ENCODE data around the gene SHFL. TPM values are rescaled to one million over a fixed set of nuclear protein-coding genes. Genes with fewer than 3 reads are reported as not detected.

Gene SHFL
- polyA plus RNA-seq, 4 donors, result 23.0 to 34.7 (median 25.2) TPM

DNA sequence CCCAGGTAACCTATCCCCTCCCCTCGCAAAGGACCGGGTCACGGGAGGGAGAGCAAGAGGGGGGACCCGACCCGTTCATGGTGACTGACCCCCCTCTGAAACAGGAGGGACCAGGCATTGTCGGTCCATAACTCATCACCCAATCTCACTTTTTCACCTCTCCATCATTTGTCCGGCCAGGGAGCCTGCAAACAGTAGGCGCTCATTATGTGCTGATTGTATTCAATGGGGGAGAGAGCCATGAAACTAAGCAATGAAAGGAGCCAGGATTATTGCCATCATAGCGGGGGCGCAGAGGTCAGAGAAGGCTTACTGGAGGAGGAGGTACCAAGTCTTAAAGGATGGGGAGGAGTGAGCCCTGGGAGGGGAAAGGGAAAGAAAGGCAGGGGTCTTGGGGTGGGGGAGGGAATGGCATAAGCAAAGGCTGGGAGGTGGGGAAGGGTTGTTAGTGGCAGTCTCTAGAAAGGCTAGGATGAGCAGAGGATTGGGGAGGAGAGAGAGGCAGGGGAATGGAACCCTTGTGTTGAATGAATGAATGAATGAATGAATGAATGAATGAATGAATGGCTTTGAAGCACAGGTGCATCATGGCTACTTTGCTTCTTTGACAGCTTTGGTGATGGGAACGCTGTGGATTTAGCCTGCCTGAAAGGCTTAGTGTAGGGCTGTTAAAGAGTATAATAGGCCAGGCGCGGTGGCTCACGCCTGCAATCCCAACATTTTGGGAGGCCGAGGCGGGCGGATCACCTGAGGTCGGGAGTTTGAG, 1.4 kb downstream of the SHFL start:
- DNase-seq (ENCODE audit: low read depth in 4 of 4, low spot score in 3 of 4), result no peak

DNA sequence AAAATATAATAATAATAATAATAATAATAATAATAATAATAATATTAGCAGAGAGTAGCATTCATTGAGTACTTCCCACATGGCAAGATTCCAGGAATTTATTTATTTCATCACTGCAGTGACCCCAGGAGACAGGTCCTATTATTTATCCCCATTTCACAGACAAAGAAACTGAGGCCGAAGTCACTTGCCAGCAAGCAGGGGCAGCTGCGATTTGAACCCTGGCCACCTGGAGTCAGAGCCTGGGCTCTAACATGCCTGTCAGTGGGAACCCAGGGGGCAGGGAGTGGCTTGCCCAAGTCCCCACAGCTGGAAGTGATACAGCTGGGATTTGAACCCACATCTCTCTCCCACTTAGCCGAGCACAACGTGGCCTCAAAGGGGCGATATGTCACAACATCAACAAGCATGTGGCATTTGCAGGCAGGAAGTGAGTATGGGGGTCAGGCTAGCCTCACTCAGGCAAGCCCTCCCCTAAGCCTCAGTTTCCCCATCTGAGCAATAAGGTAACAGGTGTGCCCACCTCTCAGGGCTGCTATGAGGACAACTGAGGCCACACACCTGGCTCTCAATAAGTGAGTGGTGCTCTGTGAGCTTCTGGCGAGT, 2.9 kb downstream of the SHFL start:
- no peak for DNase-seq (ENCODE audit: low read depth in 4 of 4, low spot score in 3 of 4)

DNA sequence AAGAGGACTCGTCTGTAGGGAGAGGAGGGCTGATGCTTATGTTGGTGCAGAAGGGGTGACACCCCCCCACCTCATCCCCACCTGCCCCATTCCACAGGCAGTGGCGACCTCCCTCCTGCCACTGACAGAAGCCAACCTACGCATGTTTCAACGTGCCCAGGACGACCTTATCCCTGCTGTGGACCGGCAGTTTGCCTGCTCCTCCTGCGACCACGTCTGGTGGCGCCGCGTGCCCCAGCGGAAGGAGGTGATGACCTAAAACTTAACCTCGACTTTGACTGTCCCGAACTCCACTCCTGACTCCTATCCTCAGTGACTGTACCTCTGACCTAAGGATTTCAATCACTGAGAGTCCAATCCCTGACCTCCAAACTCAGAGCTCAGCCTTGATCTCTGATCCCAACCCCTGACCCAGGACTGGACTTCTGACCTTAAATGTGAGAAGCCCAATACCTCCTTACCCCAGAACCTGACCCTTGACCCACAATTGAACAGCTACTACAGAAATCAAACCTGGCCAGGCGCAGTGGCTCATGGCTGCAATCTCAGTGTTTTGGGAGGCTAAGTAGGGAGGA, 3.8 kb downstream of the SHFL start:
- DNase-seq (ENCODE audit: low read depth in 4 of 4, low spot score in 3 of 4), result no peak

DNA sequence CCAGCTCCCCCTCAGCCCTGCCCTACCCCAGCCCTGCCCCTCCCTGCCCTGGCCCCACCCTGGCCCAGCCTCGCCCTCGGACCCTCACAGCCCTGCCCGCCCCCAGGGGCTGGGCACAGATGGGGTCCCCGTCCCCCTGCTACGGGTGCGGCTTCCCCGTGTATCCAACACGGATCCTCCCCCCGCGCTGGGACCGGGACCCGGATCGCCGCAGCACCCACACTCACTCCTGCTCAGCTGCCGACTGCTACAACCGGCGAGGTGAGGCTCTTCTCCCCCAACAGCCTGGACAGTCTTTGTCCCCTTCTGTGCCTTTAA, 5.2 kb downstream of the SHFL start:
- no peak for DNase-seq (ENCODE audit: low read depth in 4 of 4, low spot score in 3 of 4)

DNA sequence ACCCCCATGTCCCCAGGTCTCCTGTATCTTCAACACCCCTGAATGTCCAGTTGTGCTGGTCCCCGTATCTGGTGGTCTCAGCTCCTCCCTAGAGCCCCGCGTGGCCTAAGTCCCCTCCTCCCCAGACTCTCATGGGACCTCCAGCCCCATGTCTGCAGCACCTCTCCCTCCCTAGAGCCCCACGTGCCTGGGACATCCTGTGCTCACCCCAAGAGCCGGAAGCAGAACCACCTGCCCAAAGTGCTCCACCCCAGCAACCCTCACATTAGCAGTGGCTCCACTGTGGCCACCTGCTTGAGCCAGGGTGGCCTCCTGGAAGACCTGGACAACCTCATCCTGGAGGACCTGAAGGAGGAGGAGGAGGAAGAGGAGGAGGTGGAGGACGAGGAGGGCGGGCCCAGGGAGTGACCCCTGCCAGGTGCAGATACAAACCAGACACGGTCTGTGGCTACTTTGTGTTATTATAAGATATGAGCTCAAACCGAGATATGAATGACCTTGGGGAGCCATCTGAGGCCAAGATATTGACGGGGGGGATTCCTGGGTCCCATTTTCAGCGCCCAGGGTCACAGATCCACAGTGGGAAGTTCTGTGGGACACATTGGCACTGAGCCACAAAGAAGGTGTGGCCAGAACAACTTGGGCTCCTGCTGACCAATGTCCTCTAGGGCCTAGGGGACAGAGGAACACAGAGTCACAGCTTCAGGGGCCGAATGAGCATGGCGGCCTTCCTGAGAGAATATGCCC, 6.0 kb downstream of the SHFL start:
- no peak for DNase-seq (ENCODE audit: low read depth in 4 of 4, low spot score in 3 of 4)

DNA sequence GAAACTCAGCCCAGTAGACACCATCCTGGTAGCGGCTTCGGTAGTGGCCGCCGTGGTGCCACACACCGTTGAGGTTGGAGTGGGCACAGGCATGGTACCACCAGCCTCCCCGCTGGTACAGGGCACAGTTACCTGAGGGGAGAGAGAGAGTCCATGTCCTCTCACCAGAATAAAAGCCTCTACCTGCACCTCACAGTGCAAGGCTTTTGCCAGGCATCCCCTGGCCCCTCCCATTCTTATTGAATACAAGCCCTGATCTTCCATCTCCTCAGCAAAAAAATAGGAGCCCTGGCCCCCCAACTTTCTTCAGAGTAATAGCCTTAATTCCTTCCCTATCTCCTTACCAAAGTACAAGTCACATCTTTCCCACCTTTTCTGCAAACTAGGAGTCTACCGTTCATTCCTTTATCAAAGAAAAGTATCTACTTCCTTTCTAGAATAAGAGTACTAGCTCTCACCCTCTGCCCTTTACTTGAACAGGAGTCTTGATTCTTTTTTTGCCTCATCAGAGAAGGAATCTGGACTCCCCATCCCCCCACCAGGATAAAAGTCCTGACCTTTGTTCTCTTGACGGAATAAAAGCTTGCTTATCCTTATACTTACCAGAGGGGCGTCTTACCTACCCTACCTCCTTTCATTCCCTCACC, 6.7 kb downstream of the SHFL start:
- no peak for DNase-seq (ENCODE audit: low read depth in 4 of 4, low spot score in 3 of 4)

DNA sequence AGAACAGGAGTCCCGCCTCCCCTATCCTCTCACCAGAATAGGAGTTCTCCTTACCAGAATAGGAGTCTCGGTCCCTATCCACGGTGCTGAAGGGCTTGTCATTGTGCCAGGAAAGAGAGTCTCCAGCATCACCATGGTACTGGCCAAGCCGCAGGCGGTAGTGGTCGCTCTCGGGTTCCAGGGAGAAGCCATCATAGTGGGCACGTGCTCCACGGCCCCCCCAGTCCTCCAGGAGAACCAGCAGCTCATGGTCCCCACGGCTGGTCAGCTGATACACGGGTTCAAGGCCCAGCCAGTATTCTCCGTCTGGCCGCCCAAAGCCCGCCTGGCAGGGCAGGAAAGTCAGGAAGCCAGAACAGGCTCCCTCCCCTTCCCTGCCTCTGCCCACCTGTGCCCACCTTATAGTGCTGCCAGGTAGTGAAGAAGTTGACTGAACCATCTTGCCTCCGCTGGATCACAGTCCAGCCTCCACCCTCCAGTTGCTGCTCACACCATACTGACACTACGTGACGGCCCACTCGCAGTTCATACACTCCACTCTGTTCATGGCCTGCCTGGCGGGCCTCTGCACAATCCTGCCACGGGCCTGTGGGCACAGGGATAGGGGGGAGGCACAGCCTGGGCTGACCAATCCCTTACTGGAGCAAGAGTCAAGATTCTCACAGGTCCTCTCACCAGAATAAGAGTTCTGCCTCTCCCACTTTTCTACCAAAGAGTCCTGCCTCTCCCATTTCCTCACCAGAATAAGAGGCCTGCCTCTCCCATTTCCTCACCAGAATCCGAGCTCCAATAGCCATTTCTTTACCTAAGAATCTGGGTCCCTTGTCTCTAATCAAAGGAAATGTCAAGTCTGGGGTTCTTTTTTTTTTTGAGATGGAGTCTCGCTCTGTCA, 7.4 kb downstream of the SHFL start:
- no peak for DNase-seq (ENCODE audit: low read depth in 4 of 4, low spot score in 3 of 4)

DNA sequence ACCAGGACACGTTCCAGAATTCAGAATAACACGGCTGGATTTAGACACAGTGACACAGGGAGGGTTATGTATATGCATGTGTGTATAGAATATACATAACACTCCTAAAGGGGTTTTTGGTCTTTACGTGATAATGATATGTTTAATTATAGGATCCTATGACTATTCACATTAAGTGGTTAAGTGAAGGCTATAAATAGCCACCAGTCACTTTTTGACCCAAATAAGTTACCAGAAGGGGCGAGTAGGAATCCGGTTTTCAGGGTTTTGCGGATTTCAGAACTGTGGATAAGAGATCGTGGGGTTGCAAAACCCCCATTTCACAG, 9.5 kb downstream of the SHFL start:
- no peak for DNase-seq (ENCODE audit: low read depth in 4 of 4, low spot score in 3 of 4)

DNA sequence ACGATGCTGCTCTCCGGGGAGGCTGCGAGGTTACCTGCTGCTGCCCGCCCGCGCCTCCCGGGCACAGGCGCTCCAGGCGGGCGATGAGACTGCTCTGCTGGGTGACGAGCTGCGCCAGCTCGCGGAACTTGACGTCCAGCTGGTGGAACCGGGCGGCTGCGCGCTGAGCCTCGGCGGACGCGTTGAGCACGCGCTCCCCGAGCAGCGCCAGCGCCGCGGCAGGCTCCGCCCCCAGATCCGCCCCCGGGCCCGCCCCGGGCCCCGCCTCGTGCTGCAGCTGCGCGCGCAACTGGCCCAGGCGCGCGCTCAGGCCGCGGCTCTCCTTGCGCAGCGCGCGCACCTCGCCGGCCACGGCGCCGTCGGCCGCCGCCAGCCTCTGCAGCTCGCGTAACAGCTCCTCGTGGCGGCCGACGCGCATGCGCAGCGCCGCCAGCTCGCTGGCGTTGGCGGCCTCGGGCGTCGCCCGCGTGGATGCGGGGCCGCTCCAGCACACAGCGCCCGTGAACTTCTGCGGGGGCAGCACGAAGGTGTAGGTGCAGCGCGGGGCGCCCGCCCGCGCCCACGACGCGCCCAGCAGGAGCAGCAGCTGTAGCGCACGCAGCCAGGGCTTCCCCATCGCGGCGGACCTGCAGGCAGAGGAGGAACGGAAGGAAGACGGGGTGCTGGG, 10.0 kb downstream of the SHFL start:
- peak; percentile 68 to 87 (median 84) for DNase-seq (ENCODE audit: low read depth in 4 of 4, low spot score in 3 of 4)

DNA sequence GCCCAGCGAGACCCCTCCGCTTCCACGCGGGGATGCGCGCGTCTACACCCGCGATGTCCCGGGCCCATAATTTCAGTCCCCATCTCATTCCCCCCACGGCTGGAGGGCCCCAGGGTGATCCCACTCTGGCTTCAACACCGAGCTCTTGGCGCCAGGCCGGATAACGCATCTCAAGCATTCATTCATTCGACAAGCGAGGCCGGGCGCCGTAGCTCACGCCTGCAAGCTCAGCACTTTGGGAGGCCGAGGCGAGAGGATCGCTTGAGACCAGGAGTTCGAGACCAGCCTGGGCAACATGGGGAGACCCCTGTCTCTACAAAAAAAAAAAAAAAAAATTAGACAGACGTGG, 10.5 kb downstream of the SHFL start:
- DNase-seq (ENCODE audit: low read depth in 4 of 4, low spot score in 3 of 4), result no peak

DNA sequence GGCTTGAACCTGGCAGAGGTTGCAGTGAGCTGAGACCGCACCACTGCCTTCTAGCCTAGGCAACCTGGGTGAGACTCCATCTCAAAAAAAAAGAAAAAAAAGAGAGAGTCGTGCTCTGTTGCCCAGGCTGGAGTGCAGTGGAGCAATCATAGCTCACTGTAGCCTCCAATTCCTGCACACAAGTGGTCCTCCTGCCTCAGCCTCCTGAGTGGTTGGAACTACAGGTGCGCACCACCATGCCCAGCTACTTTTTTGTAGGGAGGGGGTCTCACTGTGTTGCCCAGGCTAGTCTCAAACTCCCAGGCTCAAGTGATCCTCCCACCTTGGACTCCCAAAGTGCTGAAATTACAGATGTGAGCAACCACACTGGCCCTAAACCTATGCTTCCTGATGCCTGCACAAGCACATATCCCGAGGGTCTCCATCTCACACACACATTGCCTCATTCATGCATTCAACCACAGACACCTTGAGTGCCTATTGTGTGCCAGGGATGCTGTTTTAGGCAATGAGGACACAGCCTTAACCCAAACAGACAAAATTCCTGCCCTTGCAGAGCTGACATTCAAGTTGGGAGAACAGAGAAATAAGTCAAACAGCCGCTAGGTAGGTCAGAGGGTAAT, 14.2 kb downstream of the SHFL start:
- DNase-seq (ENCODE audit: low read depth in 4 of 4, low spot score in 3 of 4), result no peak

DNA sequence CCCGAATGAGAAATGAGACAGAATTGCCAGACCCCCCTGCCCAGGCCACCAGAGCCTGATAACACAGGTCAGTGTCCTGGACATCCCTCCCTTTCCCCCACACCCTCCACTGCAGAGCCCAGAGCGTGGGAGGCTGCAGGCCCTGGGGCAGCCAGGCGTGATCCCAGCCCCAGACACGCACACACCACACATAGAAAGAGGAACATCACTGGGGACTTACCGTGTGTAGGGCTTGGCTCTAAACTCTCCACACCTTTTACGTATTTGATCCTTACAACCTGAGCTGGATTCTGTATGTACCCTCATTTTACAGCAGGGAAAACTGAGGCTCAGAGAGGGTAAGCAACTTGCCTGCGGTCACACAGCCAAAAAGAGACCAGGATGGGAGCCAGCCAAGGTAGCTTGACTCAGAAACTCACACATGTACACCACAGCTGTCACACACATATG, 16.7 kb downstream of the SHFL start:
- DNase-seq (ENCODE audit: low read depth in 4 of 4, low spot score in 3 of 4), result peak in 1 of 4 donors; percentile 25

DNA sequence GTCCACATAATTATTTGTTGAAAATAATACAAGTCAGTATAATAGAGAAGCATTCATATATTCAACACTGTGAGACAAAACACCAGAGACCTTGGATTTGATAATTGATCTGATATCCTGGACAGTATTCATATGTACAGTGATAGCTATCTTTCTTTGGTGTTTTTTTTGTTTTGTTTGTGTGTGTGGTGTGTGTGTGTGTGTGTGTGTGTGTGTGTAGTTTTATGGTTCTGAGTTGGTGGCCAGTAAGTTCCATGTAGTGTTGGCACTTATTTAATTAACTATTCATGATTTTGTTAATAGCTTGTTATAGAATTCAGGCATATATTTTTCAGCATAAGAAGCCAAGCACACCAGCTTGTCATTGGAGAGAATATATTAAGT, 18.0 kb downstream of the SHFL start:
- DNase-seq (ENCODE audit: low read depth in 4 of 4, low spot score in 3 of 4), result no peak

DNA sequence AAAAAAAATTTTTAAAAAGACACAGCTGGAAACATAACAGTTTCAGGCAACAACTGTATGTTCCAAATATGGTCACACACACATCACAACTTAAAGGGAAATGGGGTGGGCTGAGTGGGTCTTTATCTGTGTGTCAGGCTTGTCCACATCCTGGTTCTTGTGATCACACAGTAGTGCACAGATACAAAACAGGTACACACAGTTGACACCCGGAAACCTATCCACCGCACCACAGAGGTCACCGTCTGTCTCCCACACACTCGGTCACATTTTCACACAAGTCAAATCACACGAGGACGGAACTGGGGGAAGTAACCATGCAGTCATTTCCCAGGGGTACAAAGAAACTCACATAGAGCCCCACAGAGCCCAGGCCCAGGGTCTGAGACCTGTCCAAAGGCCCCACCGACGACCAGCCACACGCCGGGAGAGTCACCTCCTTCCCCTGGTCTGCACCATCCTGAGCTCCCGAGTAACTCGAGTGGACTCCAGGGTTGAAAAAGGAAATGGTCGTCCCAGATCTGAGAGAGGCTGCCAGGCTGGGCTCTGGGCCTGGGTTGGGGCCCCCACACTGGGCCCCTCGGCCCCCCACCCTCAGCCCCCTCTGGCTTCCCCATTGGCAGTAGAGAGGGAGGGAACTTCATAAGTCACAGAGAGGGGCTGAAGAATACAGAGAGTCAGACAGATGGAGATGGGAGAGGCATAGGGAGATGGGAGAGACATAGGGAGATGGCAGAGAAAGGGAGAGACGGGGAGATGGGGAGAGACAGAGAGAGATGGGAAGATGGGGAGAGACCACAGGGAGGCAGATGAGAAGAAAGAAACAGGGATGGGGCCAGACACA, 18.8 kb downstream of the SHFL start:
- no peak for DNase-seq (ENCODE audit: low read depth in 4 of 4, low spot score in 3 of 4)

DNA sequence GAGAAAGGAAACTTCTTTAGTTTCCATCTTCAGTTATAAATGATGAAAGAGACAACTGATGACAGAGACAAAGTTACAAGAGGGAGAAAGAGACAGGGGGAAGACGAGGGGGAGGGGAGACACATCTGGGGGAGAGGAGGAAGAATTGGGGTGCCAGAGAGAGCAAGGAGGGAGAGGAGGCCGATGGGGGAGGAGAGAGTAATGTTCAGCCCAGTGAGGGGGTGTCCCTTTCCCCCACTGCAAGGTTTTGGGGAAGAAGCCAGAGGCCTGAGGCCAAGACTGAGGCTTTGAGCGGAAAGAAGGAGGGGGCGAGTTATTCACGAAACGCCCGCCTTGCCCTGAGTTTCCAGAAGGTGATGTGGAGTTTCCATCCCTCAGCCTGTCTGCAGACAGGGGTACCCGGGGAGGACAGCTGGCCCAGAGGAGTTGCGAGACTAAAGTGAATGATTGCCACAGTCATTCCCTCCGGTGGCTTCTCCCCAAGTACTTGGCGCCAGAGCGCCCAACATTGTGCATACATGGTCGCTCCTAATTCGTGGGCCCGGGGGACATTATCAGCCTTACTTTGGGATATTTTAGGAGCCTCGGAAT, 19.5 kb downstream of the SHFL start:
- DNase-seq (ENCODE audit: low read depth in 4 of 4, low spot score in 3 of 4), result no peak

DNA sequence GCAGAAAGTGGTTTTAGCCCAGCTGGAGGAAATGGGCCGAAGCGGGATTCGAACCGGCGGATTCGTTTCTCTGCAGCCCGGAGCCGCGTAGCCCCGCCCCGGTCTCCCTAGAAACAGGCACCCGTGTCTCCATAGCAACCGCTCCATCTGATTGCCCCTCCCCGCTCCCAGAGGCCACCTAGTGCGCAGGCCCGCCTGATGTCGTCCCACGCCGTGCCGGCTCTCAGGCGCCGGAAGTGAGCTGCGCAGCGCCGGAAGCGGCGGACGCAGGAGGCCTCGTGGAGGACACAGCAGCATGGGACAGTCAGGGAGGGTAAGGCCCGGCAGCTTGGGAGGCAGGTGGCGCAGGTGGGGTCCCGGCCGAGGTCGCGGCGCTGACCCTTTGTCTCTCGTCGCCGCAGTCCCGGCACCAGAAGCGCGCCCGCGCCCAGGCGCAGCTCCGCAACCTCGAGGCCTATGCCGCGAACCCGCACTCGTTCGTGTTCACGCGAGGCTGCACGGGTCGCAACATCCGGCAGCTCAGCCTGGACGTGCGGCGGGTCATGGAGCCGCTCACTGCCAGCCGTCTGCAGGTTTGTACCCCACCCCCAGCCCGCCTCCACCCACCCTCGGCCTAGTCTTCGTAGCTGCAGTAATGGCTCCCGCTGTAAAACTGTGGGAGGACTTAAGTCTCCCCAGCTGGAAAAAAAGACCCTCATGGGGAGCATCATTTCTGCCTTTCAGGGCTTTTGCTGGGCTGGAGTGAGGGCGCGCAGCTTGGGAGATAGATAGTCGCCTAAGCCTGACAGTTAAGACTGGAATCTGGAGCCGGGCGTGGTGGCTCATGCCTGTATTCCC, 20.2 kb downstream of the SHFL start, which contains the start of gene PPAN:
Gene PPAN, plus strand, starts transcription at position 263 of the 837 bp plus-strand sequence. Its CDS starts 33 bp downstream, at position 296.
- peak; percentile 92 to 97 (median 96) for DNase-seq (ENCODE audit: low read depth in 4 of 4, low spot score in 3 of 4)

DNA sequence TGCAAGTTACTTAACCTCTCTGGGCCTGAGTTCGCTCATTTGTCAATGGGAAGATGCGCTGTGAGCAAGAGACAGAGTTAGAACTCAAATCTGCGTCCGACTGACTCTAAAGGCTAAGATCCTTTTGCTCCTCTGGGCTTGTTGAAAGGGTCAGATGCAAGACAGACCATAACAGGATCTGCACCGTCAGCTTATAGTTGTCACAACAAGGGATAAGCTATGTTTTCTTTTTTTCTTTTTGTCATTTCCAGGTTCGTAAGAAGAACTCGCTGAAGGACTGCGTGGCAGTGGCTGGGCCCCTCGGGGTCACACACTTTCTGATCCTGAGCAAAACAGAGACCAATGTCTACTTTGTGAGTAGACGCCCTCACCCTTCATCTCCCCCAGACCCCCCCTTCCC, 21.1 kb downstream of the SHFL start:
- DNase-seq (ENCODE audit: low read depth in 4 of 4, low spot score in 3 of 4), result no peak

Measured in left renal pelvis (tissue), 4 donors.